Central memory CD4-positive, alpha-beta T cell (primary cell): ENCODE results near the gene GPR50.

Experiments used
- DNase-seq: peaks from one replicate; pipeline ENCODE4 v3.0.0; 2022

GPR50 gene

DNA sequence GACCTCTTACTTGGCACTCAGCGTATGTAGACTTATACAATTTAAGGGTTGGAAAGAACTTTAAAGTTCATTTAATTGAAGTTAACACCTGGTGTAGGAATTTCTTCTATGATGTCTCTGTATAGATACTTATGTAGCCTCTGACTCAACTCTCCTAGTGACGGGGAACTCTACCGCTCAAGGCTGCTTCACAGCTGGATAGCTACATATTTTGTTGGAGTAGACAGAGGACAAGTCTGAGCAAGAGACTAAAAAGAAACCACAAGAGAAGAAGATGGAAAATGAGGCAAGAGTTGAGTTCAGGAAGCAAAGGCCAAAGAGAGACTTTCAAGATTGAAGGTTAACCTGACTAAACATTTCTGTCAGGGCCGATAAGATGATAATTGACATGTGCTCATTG is 52.6 kb downstream of the GPR50 start:
- DNase-seq = no peak
